ENCODE measurements around the gene SCIN.
"Not testable (repeated sequence)": the region's sequence is repeated elsewhere in the genome, so short reads cannot be mapped to it uniquely, and the experiment has no call there.

The SCIN gene

DNA sequence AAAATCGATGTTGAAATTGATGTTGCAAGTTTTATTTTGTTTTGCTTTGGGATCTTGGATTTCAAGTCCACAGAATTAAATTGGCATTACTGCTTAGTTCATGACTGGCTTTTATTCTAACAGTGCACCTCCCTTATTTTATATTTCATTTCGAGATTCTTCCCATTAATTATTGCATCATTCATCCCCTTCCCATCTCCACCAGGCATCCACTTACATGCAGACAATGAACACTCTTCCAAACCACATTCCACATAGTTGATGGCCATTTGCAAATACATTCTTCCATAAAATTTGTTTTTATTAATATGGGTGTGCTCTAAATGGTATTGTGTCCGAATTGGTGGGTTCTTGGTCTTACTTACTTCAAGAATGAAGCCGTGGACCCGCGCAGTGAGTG is 15.6 kb upstream of the SCIN start:
- H3K9me3 ChIP-seq (ENCODE audit: control insufficient read depth, low read length), result no peaks in the 10 kb centered on the region
- no peak overlapping the region for H3K4me2 ChIP-seq (ENCODE audit: low read length)
- no peak overlapping the region for H3K4me3 ChIP-seq (ENCODE audit: low read depth, low read length)
- H3K27me3 ChIP-seq (ENCODE audit: control insufficient read depth, insufficient read depth, low read length), result no peaks in the 10 kb centered on the region
- H3K9ac ChIP-seq, result no peak overlapping the region
- H3K27ac ChIP-seq, result no peak overlapping the region
- no peaks in the 10 kb centered on the region for H3K36me3 ChIP-seq (ENCODE audit: control insufficient read depth, insufficient read depth, low read length)
- H3K4me1 ChIP-seq, result no peaks in the 10 kb centered on the region
- no peak overlapping the region for H2AFZ ChIP-seq
- H3K79me2 ChIP-seq, result no peaks in the 10 kb centered on the region
- TF ChIP-seq, protein P1, sequence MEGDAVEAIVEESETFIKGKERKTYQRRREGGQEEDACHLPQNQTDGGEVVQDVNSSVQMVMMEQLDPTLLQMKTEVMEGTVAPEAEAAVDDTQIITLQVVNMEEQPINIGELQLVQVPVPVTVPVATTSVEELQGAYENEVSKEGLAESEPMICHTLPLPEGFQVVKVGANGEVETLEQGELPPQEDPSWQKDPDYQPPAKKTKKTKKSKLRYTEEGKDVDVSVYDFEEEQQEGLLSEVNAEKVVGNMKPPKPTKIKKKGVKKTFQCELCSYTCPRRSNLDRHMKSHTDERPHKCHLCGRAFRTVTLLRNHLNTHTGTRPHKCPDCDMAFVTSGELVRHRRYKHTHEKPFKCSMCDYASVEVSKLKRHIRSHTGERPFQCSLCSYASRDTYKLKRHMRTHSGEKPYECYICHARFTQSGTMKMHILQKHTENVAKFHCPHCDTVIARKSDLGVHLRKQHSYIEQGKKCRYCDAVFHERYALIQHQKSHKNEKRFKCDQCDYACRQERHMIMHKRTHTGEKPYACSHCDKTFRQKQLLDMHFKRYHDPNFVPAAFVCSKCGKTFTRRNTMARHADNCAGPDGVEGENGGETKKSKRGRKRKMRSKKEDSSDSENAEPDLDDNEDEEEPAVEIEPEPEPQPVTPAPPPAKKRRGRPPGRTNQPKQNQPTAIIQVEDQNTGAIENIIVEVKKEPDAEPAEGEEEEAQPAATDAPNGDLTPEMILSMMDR (IDR thresholded peaks at IDR 0.05), result no peak

DNA sequence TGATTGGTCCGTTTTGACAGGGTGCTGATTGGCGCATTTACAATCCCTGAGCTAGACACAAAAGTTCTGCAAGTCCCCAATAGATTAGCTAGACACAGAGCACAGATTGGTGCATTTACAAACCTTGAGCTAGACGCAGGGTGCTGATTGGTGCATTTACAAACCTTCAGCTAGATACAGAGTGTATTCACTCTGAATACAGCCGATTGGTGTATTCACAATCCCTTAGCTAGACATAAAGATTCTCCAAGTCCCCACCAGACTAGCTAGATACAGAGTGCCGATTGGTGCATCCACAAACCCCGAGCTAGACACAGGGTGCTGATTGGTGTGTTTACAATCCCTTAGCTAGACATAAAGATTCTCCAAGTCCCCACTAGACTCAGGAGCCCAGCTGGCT is 14.8 kb upstream of the SCIN start:
- not testable (repeated sequence) for H2AFZ ChIP-seq; H3K4me3 ChIP-seq (ENCODE audit: low read depth, low read length); H3K79me2 ChIP-seq; H3K9ac ChIP-seq; H3K9me3 ChIP-seq (ENCODE audit: control insufficient read depth, low read length); H3K4me1 ChIP-seq; H3K36me3 ChIP-seq (ENCODE audit: control insufficient read depth, insufficient read depth, low read length); H3K4me2 ChIP-seq (ENCODE audit: low read length); H3K27me3 ChIP-seq (ENCODE audit: control insufficient read depth, insufficient read depth, low read length); H3K27ac ChIP-seq

DNA sequence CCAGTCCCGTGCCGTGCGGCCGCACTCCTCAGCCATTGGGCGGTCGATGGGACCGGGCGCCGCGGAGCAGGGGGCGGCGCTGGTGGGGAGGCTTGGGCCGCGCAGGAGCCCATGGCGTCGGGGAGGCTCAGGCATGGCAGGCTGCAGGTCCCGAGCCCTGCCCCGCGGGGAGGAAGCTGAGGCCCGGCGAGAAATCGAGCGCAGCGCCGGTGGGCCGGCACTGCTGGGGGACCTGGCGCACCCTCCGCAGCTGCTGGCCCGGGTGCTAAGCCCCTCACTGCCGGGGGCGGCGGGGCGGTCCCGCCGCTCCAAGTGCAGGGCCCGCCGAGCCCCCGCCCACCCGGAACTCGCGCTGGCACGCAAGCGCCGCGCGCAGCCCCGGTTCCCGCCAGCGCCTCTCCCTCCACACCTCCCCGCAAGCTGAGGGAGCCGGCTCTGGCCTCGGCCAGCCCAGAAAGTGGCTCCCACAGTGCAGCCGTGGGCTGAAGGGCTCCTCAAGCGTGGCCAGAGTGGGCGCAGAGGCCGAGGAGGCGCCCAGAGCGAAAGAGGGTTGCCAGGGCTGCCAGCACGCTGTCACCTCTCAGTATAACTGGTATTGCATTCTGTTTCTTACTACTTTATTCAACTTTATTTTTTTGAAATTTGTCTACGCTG is 14.3 kb upstream of the SCIN start:
- H3K79me2 ChIP-seq; H3K4me3 ChIP-seq (ENCODE audit: low read depth, low read length); H3K9ac ChIP-seq; H3K9me3 ChIP-seq (ENCODE audit: control insufficient read depth, low read length); H3K27ac ChIP-seq; H3K4me2 ChIP-seq (ENCODE audit: low read length); H3K4me1 ChIP-seq; H3K36me3 ChIP-seq (ENCODE audit: control insufficient read depth, insufficient read depth, low read length); H2AFZ ChIP-seq; H3K27me3 ChIP-seq (ENCODE audit: control insufficient read depth, insufficient read depth, low read length): not testable (repeated sequence)

DNA sequence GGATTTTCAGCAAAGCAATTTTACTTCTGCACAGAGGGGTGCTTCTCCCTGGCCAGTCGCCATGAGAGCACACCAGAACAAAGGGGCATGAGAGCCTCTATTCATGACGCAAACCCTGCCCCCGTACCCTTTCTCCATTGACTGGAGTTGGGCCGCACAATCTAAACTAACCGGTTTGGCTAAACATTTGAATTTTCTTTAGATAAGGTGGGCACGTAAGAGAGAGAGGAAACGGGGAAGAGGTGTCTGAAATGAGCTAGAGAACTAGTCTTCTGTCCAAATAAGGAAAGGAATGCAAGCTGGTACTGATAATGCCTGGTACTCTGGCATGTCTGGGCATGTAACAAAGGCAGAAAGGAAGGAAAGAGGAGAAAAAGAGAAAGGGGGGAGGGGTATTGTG is 13.2 kb upstream of the SCIN start:
- H3K4me3 ChIP-seq (ENCODE audit: low read depth, low read length), result no peak overlapping the region
- no peaks in the 10 kb centered on the region for H3K4me1 ChIP-seq
- H3K27ac ChIP-seq, result no peak overlapping the region
- no peaks in the 10 kb centered on the region for H3K27me3 ChIP-seq (ENCODE audit: control insufficient read depth, insufficient read depth, low read length)
- TF ChIP-seq, protein P1 (IDR thresholded peaks at IDR 0.05), result no peak
- no peak overlapping the region for H3K9ac ChIP-seq
- H3K9me3 ChIP-seq (ENCODE audit: control insufficient read depth, low read length), result no peaks in the 10 kb centered on the region
- no peak overlapping the region for H3K4me2 ChIP-seq (ENCODE audit: low read length)
- H3K79me2 ChIP-seq, result no peaks in the 10 kb centered on the region
- H3K36me3 ChIP-seq (ENCODE audit: control insufficient read depth, insufficient read depth, low read length), result no peaks in the 10 kb centered on the region
- no peak overlapping the region for H2AFZ ChIP-seq

DNA sequence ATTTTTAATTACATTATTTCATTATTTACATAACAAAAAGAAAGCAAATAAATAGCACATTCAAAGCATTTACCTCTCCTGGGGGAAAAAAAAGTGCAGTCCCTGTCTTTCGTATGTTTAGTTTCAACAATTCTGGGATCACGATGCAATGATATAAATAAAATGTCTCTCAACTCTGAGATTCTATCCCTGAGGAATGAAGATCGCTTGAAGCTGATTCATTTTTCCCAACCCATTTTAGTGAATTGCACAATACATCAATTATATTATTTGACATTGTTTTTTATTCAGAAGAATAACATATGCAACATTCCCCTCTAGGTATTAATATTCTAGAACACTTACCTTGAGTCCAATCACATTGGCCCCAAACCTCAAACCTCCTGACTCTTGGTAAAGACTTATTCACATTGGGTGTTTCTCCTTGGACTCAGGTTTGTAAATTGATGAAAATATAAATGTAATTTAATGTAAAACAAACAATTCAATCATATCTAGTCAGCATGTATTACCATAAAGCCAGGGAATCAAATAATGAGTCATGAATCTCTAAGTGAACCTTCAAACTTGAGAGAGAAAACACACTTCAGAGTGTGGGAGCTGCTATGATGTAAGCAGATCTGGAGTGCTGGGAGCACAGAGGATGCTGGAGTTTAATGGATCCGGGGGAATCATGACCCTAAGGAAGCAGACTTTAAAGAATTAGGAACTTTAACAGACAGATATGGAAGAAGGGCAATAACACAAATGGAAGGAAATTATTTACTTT is 5.3 kb upstream of the SCIN start:
- H3K4me3 ChIP-seq (ENCODE audit: low read depth, low read length), result no peak overlapping the region
- TF ChIP-seq, protein P1 (IDR thresholded peaks at IDR 0.05), result no peak
- no peak overlapping the region for H2AFZ ChIP-seq
- peaks cover 5% of the 10 kb centered on the region for H3K4me1 ChIP-seq
- no peak overlapping the region for H3K4me2 ChIP-seq (ENCODE audit: low read length)
- no peaks in the 10 kb centered on the region for H3K79me2 ChIP-seq
- no peaks in the 10 kb centered on the region for H3K27me3 ChIP-seq (ENCODE audit: control insufficient read depth, insufficient read depth, low read length)
- no peaks in the 10 kb centered on the region for H3K9me3 ChIP-seq (ENCODE audit: control insufficient read depth, low read length)
- H3K9ac ChIP-seq, result no peak overlapping the region
- no peaks in the 10 kb centered on the region for H3K36me3 ChIP-seq (ENCODE audit: control insufficient read depth, insufficient read depth, low read length)
- H3K27ac ChIP-seq, result no peak overlapping the region
